Retinal pigment epithelial cell (primary cell): ENCODE data around the gene FUBP3.

ENCODE experiments used
- DNase-seq: peaks from one replicate; pipeline ENCODE4 v3.0.0-alpha.2; 2010; ENCODE audit warnings: low read depth
- H3K4me3 ChIP-seq: 2 replicates; pipeline ENCODE4 v1.5.1; 2011; ENCODE audit warnings: mild to moderate bottlenecking, low read length, control low read depth, moderate library complexity
- CTCF ChIP-seq: conservative IDR thresholded peaks from 2 replicates; pipeline ENCODE4 v1.5.1; 2011; ENCODE audit warnings: low read depth, low read length, control low read depth, inconsistent platforms

The FUBP3 gene

DNA sequence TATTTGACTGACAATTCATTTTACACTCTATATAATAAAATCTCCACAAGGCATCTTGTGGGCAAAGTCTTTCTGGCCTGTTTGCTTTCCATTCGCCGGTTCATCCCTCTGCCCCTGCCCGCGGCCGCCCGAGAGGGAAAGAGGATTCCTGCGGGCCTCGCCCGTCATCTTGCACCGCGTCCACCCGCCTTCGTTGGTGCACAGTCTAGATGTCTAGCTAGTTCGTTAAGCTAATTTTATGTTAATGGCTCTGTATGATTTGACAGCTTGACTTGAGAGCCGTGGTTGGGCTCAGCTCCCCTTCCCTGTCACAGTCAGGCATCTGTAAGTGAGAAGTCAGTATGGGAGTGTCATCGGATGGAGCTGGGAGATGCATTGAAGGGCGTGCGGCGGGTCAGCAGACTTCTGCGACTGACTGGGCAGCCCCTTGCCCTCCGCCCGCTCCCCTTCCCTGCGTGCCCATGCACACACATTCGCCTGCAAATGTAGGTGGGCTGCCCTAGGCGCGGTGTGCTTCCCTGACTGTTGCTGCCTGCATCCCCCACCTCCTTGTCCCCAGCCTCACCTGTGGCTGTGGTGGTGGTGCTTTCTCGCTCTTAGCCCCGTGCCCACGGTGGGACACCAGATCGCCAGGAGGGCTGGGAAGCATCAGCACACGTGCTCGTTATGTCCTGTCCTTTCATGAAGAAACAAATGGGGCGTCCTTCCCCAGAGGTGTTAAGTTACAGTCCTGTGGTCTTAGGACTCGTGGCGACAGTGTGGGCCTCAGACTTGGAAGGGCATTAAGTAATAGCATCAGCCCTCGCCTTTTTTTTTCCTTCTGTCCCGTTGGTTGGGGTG is 59.1 kb downstream of the FUBP3 start:
- no peak for DNase-seq
- TF ChIP-seq CTCF, result no peak
- no peak overlapping the region for H3K4me3 ChIP-seq

GRCh38 chr9:130639124-130639765 is 59.9 kb downstream of the FUBP3 start:
- H3K4me3 ChIP-seq, result no peak overlapping the region
- DNase-seq, result no peak
- no peak for TF ChIP-seq CTCF

DNA sequence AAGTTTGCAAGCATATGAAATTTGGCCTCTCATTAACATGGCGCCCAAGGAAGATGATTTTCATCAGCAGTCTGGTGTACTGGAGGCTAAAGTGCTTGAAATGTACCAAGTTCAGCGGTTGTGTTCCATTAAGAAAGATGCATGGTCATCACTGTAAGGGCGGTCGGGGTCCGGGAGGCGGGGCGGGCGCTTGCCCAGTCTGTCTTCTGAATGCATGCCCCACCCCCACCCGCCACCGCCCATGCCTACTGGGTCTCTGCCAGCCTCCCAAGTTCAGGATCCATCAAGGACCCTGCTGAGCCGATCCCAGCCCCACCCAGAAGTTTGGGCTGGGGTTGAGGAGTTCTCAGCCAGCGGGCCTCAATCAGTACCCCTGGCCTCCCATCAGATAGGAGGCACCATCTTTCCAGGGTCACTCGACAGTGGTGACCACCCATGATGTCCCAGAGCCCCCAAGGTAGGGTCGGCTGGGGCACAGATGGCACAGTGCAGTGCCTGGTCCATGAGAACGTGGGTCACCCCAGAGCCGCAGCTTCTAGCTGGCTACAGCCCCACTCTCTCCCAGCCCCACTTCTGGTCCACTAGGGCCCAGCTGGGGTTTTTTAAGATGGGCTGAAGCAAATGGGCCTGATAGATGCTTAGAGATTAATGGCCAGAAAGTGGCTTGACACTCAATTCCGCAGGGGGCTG is 60.6 kb downstream of the FUBP3 start:
- no peak for DNase-seq
- no peak overlapping the region for H3K4me3 ChIP-seq
- TF ChIP-seq CTCF, result no peak

- no peak for TF ChIP-seq CTCF
- no peak for DNase-seq
These were observed 61.3 kb downstream of the FUBP3 start for GRCh38 chr9:130640681-130641080.

DNA sequence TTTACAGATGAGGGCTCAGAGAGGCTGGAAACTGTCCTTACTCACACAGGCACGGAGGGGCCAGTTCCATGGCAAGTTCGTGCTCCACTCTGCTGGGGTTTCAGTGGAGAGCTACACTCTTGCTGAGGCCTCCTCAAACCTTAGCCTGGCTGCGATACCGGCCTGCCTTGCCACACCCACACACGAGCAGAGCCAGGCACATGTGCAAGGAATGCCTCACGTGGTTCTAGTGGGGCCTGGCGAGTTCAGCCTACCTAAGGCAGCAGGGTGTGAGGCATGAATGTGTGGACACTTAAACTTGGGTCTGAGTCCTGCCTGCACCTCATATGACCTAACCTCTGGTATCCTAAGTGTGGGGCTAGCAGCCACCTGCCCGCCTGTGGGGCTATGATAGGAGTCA is 63.5 kb downstream of the FUBP3 start:
- DNase-seq, result no peak
- TF ChIP-seq CTCF, result no peak
- no peak overlapping the region for H3K4me3 ChIP-seq

More at GRCh38 chr9:130640681-130641080, 61.3 kb downstream of the FUBP3 start:
- H3K4me3 ChIP-seq, result no peak overlapping the region

GRCh38 chr9:130651221-130651620 is 71.8 kb downstream of the FUBP3 start:
- TF ChIP-seq CTCF, result no peak
- DNase-seq, result no peak

More at GRCh38 chr9:130651221-130651620, 71.8 kb downstream of the FUBP3 start:
- H3K4me3 ChIP-seq, result no peak overlapping the region
